Measurements from ENCODE around the gene TIFAB.

TIFAB gene

GRCh38 chr5:135437422-135437795 lies 14.7 kb downstream of the TIFAB start:
- no peak for DNase-seq
- no peak for TF ChIP-seq GATA1 (IDR thresholded peaks at IDR 0.05; ENCODE audit: low read depth, low read length)
- no peak for TF ChIP-seq POLR2A (IDR thresholded peaks at IDR 0.05; ENCODE audit: low read length)

GRCh38 chr5:135436951-135437418 lies 15.2 kb downstream of the TIFAB start:
- no peak for DNase-seq
- TF ChIP-seq GATA1 (IDR thresholded peaks at IDR 0.05; ENCODE audit: low read depth, low read length) (no peak), POLR2A (IDR thresholded peaks at IDR 0.05; ENCODE audit: low read length) (no peak)

- no peak for TF ChIP-seq POLR2A (IDR thresholded peaks at IDR 0.05; ENCODE audit: low read length)
- no peak for TF ChIP-seq GATA1 (IDR thresholded peaks at IDR 0.05; ENCODE audit: low read depth, low read length)
- DNase-seq, result no peak
Observed at GRCh38 chr5:135435467-135436330, 16.5 kb downstream of the TIFAB start.

- DNase-seq, result no peak
Observed at GRCh38 chr5:135434591-135435466, 17.3 kb downstream of the TIFAB start.

GRCh38 chr5:135433681-135434426 lies 18.3 kb downstream of the TIFAB start:
- TF ChIP-seq GATA1 (IDR thresholded peaks at IDR 0.05; ENCODE audit: low read depth, low read length) (no peak), POLR2A (IDR thresholded peaks at IDR 0.05; ENCODE audit: low read length) (no peak)
- no peak for DNase-seq

More at GRCh38 chr5:135434591-135435466, 17.3 kb downstream of the TIFAB start:
- TF ChIP-seq GATA1 (IDR thresholded peaks at IDR 0.05; ENCODE audit: low read depth, low read length) (no peak), POLR2A (IDR thresholded peaks at IDR 0.05; ENCODE audit: low read length) (no peak)

GRCh38 chr5:135432113-135432512 lies 20.0 kb downstream of the TIFAB start:
- TF ChIP-seq GATA1 (IDR thresholded peaks at IDR 0.05; ENCODE audit: low read depth, low read length), result no peak
- no peak for TF ChIP-seq POLR2A (IDR thresholded peaks at IDR 0.05; ENCODE audit: low read length)
- DNase-seq, result no peak

- TF ChIP-seq POLR2A (IDR thresholded peaks at IDR 0.05; ENCODE audit: low read length) (no peak), GATA1 (IDR thresholded peaks at IDR 0.05; ENCODE audit: low read depth, low read length) (no peak)
- no peak for DNase-seq
Observed at GRCh38 chr5:135430135-135430437, 22.1 kb downstream of the TIFAB start.

- TF ChIP-seq POLR2A (IDR thresholded peaks at IDR 0.05; ENCODE audit: low read length) (no peak), GATA1 (IDR thresholded peaks at IDR 0.05; ENCODE audit: low read depth, low read length) (no peak)
- no peak for DNase-seq
Observed at GRCh38 chr5:135429301-135430134, 22.6 kb downstream of the TIFAB start.

GRCh38 chr5:135428586-135428985 lies 23.6 kb downstream of the TIFAB start:
- TF ChIP-seq GATA1 (IDR thresholded peaks at IDR 0.05; ENCODE audit: low read depth, low read length), result no peak
- TF ChIP-seq POLR2A (IDR thresholded peaks at IDR 0.05; ENCODE audit: low read length), result no peak
- DNase-seq, result no peak

- peak; percentile 62 to 72 for DNase-seq
- no peak for TF ChIP-seq POLR2A (IDR thresholded peaks at IDR 0.05; ENCODE audit: low read length)
- TF ChIP-seq GATA1 (IDR thresholded peaks at IDR 0.05; ENCODE audit: low read depth, low read length), result no peak
Observed at GRCh38 chr5:135426102-135427082, 25.8 kb downstream of the TIFAB start.

- TF ChIP-seq POLR2A (IDR thresholded peaks at IDR 0.05; ENCODE audit: low read length) (no peak), GATA1 (IDR thresholded peaks at IDR 0.05; ENCODE audit: low read depth, low read length) (no peak)
- DNase-seq, result no peak
Observed at GRCh38 chr5:135425641-135426040, 26.5 kb downstream of the TIFAB start.

GRCh38 chr5:135423846-135424168 lies 28.3 kb downstream of the TIFAB start:
- no peak for DNase-seq
- no peak for TF ChIP-seq POLR2A (IDR thresholded peaks at IDR 0.05; ENCODE audit: low read length)
- TF ChIP-seq GATA1 (IDR thresholded peaks at IDR 0.05; ENCODE audit: low read depth, low read length), result no peak
